Breast epithelium (tissue), 4 donors: Measurements from ENCODE around the gene GNG7. TPM values are rescaled to one million over a fixed set of nuclear protein-coding genes. Genes with fewer than 3 reads are reported as not detected.

Experiments used
- DNase-seq, 2 donors: peaks; one replicate each; pipeline ENCODE4 v3.0.0-alpha.2; 2019; ENCODE audit warnings: low spot score in 2 of 2
- H3K27ac ChIP-seq, 2 donors: fragments of 200-600 bp; sonication (generic) in 1 of 2; one replicate each; pipeline ENCODE4 v1.5.1; 2016 to 2019; ENCODE audit warnings: mild to moderate bottlenecking in 1 of 2
- H3K27me3 ChIP-seq, 2 donors: fragments of 200-600 bp; sonication (generic) in 1 of 2; one replicate each; pipeline versions ENCODE4 v1.5.1 to v1.6.0; 2017 to 2019; ENCODE audit warnings: control low read depth in 1 of 2, mild to moderate bottlenecking in 1 of 2
- H3K36me3 ChIP-seq: fragments of 200-600 bp; one replicate; pipeline ENCODE4 v1.5.1; 2019
- H3K4me1 ChIP-seq, 2 donors: fragments of 200-600 bp; sonication (generic); one replicate each; pipeline ENCODE4 v1.5.1; 2016 to 2019; ENCODE audit warnings: control low read depth in 1 of 2
- H3K4me3 ChIP-seq, 3 donors: fragments of 200-600 bp; sonication (generic); 1 replicate in 2 of 3; 2 replicates in 1 of 3; pipeline ENCODE4 v1.5.1; 2016 to 2019; ENCODE audit warnings: mild to moderate bottlenecking in 3 of 3, moderate library complexity in 2 of 3
- H3K9me3 ChIP-seq, 2 donors: fragments of 200-600 bp; sonication (generic) in 1 of 2; one replicate each; pipeline ENCODE4 v1.5.1; 2016 to 2019; ENCODE audit warnings: control low read depth in 1 of 2
- POLR2A ChIP-seq: fragments of 450-650 bp; IDR thresholded peaks from one replicate; pipeline ENCODE4 v1.6.1; 2016; ENCODE audit warnings: antibody characterized with exemption, mild to moderate bottlenecking, moderate library complexity
- POLR2AphosphoS5 ChIP-seq, 3 donors: sonication (generic); formaldehyde crosslinking; IDR thresholded peaks; one replicate each; pipeline ENCODE4 v1.6.1; 2017; ENCODE audit warnings: antibody characterized with exemption in 3 of 3
- intact Hi-C: fragments of 100-400 bp; cut with DNase I; formaldehyde crosslinking; loops from one replicate; pipeline ENCODE4 v1.15.1; 2023; ENCODE audit warnings: low total_unique reads
- total RNA-seq, 3 donors: library from RNA; depleted of rRNA; stranded (reverse); fragments of >200 nt; gene quantifications; one replicate each; pipeline ENCODE4 v1.1.0, GENCODE V29; 2016
- TF ChIP-seq, protein P1 (sequence below), 3 donors: fragments of 450-650 bp; IDR thresholded peaks; one replicate each; pipeline ENCODE4 v1.5.1; 2016 to 2017; ENCODE audit warnings: antibody characterized with exemption in 3 of 3, mild to moderate bottlenecking in 3 of 3, moderate library complexity in 3 of 3

Gene GNG7
- total RNA-seq, 3 donors from 2014 or later, result 1.6 to 7.8 (median 4.3) TPM

- peak in 1 of 2 donors; percentile 64 for DNase-seq
- Histone ChIP-seq H3K4me1 (no peaks in the 10 kb centered on the region), H3K9me3 (no peaks in the 10 kb centered on the region), H3K36me3 (no peaks in the 10 kb centered on the region), H3K4me3 (no peak overlapping the region), H3K27ac (peak overlapping the region; percentile 0 to 60), H3K27me3 (no peaks in the 10 kb centered on the region)
- intact Hi-C loops, result no loop called here
- TF ChIP-seq POLR2AphosphoS5 (IDR thresholded peaks at IDR 0.05) (no peak), POLR2A (no peak)
- TF ChIP-seq, protein P1, sequence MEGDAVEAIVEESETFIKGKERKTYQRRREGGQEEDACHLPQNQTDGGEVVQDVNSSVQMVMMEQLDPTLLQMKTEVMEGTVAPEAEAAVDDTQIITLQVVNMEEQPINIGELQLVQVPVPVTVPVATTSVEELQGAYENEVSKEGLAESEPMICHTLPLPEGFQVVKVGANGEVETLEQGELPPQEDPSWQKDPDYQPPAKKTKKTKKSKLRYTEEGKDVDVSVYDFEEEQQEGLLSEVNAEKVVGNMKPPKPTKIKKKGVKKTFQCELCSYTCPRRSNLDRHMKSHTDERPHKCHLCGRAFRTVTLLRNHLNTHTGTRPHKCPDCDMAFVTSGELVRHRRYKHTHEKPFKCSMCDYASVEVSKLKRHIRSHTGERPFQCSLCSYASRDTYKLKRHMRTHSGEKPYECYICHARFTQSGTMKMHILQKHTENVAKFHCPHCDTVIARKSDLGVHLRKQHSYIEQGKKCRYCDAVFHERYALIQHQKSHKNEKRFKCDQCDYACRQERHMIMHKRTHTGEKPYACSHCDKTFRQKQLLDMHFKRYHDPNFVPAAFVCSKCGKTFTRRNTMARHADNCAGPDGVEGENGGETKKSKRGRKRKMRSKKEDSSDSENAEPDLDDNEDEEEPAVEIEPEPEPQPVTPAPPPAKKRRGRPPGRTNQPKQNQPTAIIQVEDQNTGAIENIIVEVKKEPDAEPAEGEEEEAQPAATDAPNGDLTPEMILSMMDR (IDR thresholded peaks at IDR 0.05), result no peak
Observed at GRCh38 chr19:2588081-2588777, 114.3 kb downstream of the GNG7 start.

GRCh38 chr19:2587001-2587719 lies 115.3 kb downstream of the GNG7 start:
- Histone ChIP-seq H3K4me3 (no peak overlapping the region), H3K27ac (peak overlapping the region in 1 of 2 donors; percentile 37), H3K36me3 (no peaks in the 10 kb centered on the region), H3K9me3 (no peaks in the 10 kb centered on the region), H3K4me1 (no peaks in the 10 kb centered on the region), H3K27me3 (no peaks in the 10 kb centered on the region)
- TF ChIP-seq POLR2AphosphoS5 (IDR thresholded peaks at IDR 0.05) (no peak), POLR2A (no peak)
- TF ChIP-seq, protein P1 (IDR thresholded peaks at IDR 0.05), result no peak
- peak in 1 of 2 donors; percentile 43 for DNase-seq
- intact Hi-C loops, result no loop called here

GRCh38 chr19:2586196-2586595 lies 116.3 kb downstream of the GNG7 start:
- peak in 1 of 2 donors; percentile 30 for DNase-seq
- Histone ChIP-seq H3K4me3 (no peak overlapping the region), H3K9me3 (no peaks in the 10 kb centered on the region), H3K36me3 (no peaks in the 10 kb centered on the region), H3K4me1 (no peaks in the 10 kb centered on the region), H3K27ac (no peak overlapping the region), H3K27me3 (no peaks in the 10 kb centered on the region)
- intact Hi-C loops, result no loop called here
- TF ChIP-seq POLR2A (no peak), POLR2AphosphoS5 (IDR thresholded peaks at IDR 0.05) (no peak)
- TF ChIP-seq, protein P1 (IDR thresholded peaks at IDR 0.05), result no peak

- H3K36me3 ChIP-seq, result no peaks in the 10 kb centered on the region
- TF ChIP-seq POLR2A, result no peak
- TF ChIP-seq, protein P1 (IDR thresholded peaks at IDR 0.05), result no peak
- TF ChIP-seq POLR2AphosphoS5 (IDR thresholded peaks at IDR 0.05), result no peak
- no peak overlapping the region for H3K4me3 ChIP-seq
- no peaks in the 10 kb centered on the region for H3K27me3 ChIP-seq
- DNase-seq, result peak in 1 of 2 donors; percentile 43
- intact Hi-C loops, result no loop called here
- peaks cover 0 to 5% of the 10 kb centered on the region in 2 donors for H3K4me1 ChIP-seq
- no peak overlapping the region for H3K27ac ChIP-seq
- no peaks in the 10 kb centered on the region for H3K9me3 ChIP-seq
Observed at GRCh38 chr19:2584002-2584401, 118.5 kb downstream of the GNG7 start.
